ENCODE data around the gene SPRING1.

GRCh38 chr12:116727261-116727660, 10.6 kb downstream of the SPRING1 start:
- TF ChIP-seq CTCF (IDR thresholded peaks at IDR 0.05), result no peak
- TF ChIP-seq POLR2A (IDR thresholded peaks at IDR 0.05), result no peak
- TF ChIP-seq POLR2AphosphoS5 (IDR thresholded peaks at IDR 0.05), result no peak
- TF ChIP-seq EP300 (IDR thresholded peaks at IDR 0.05; ENCODE audit: low read depth), result no peak

All from transverse colon (tissue), 4 donors.